ENCODE results near the gene GLUD1. TPM values are rescaled to one million over a fixed set of nuclear protein-coding genes. Genes with fewer than 3 reads are reported as not detected.

Gene GLUD1
- total RNA-seq, 1 experiment from 2014 or later: 275 TPM

DNA sequence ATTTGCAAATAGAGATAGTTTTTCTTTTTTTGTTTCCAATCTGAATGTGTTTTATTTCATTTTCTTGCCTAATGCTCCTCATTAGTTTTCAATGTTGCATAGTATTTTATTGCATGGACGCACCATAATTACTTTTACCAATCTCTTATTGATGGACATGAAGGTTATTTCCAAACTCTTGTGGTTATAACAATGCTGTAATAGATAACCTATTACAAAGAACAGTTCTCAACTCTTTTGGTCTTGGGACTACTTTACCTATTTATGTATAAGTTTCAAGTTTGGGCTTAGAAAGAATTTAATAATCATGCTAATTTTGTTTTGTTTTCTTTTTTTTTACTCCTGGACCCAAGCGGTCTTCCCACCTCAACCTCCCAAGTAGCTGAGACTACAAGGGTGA is 7.4 kb upstream of the GLUD1 start:
- no peak for DNase-seq (ENCODE audit: unreplicated experiment)
- Mint-ChIP-seq H3K36me3 (ENCODE audit: insufficient read depth, unreplicated experiment) (peaks cover 83% of the 10 kb centered on the region), H3K9me3 (ENCODE audit: unreplicated experiment) (no peaks in the 10 kb centered on the region), H3K4me1 (ENCODE audit: insufficient read depth, unreplicated experiment) (no peaks in the 10 kb centered on the region), H3K4me3 (ENCODE audit: unreplicated experiment) (no peak overlapping the region), H3K27ac (ENCODE audit: low read depth, unreplicated experiment) (no peak overlapping the region), H3K27me3 (ENCODE audit: insufficient read depth, unreplicated experiment) (no peaks in the 10 kb centered on the region)
- intact Hi-C loops (cut with micrococcal nuclease): no loop called here
- no TSS peak for BruUV-seq (replicated peaks)
- ChIA-PET CTCF (no interaction called here), POLR2A (interaction anchor here (0.7 kb wide), 1 partner anchor 9 kb away, joined by 3 read pairs; no protein-coding TSS in a partner anchor)
- no peak for TF ChIP-seq CTCF (IDR thresholded peaks at IDR 0.05; ENCODE audit: unreplicated experiment)

DNA sequence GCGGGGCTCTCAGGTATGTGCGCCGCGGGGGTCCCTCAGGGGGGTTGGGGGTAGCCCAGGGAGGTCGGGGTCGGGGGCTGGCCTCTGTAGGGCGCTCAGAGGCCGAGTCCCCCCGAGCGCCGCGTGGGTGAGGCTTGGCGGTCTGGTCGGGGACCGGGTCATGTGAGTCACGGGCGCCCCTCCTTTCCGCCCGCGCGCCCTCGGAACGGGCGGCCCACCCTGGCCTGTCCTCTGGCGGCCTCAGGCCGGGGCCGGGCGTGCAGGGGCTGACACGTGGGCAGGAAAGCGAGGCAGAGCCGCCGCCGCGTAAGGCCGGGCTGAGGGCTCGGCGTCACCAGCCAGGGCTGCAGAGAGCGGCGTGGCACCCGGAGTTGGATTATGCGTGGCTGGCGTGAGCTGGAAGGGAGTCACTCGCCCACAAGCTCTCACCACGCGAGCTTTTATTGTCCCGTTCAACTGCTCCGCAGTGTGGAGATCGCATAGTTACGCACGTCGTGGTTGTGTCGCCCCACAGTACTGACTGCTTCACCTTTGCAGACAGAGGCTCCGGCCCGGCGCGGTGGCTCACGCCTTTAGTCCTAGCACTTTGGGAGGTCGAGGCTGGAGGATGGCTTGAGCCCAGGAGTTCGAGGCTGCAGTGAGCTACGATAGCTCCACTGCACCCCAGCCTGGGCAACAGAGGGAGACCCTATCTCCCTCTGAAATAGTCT is 748 bp upstream of the GLUD1 start:
- CTCF ChIA-PET: interaction anchor here (0.6 to 1.5 kb wide), 6 partner anchors 11 to 157 kb away, joined by 3 to 5 read pairs (median 3); no protein-coding TSS in a partner anchor
- H3K27ac Mint-ChIP-seq (ENCODE audit: low read depth, unreplicated experiment): peak overlapping the region; percentile 51
- H3K27me3 Mint-ChIP-seq (ENCODE audit: insufficient read depth, unreplicated experiment): no peaks in the 10 kb centered on the region
- POLR2A ChIA-PET: interaction anchor here (0.6 to 7.1 kb wide), 12 partner anchors 11 to 340 kb away, joined by 3 to 202 read pairs (median 5); partner anchors contain the start of gene ADIRF
- BruUV-seq (replicated peaks): TSS peak; percentile 15
- intact Hi-C loops (cut with micrococcal nuclease): no loop called here
- no peak for TF ChIP-seq CTCF (IDR thresholded peaks at IDR 0.05; ENCODE audit: unreplicated experiment)
- peak overlapping the region; percentile 74 for H3K4me3 Mint-ChIP-seq (ENCODE audit: unreplicated experiment)
- H3K4me1 Mint-ChIP-seq (ENCODE audit: insufficient read depth, unreplicated experiment): peaks cover 16% of the 10 kb centered on the region
- DNase-seq (ENCODE audit: unreplicated experiment): peak; percentile 84
- peaks cover 50% of the 10 kb centered on the region for H3K36me3 Mint-ChIP-seq (ENCODE audit: insufficient read depth, unreplicated experiment)
- no peaks in the 10 kb centered on the region for H3K9me3 Mint-ChIP-seq (ENCODE audit: unreplicated experiment)

DNA sequence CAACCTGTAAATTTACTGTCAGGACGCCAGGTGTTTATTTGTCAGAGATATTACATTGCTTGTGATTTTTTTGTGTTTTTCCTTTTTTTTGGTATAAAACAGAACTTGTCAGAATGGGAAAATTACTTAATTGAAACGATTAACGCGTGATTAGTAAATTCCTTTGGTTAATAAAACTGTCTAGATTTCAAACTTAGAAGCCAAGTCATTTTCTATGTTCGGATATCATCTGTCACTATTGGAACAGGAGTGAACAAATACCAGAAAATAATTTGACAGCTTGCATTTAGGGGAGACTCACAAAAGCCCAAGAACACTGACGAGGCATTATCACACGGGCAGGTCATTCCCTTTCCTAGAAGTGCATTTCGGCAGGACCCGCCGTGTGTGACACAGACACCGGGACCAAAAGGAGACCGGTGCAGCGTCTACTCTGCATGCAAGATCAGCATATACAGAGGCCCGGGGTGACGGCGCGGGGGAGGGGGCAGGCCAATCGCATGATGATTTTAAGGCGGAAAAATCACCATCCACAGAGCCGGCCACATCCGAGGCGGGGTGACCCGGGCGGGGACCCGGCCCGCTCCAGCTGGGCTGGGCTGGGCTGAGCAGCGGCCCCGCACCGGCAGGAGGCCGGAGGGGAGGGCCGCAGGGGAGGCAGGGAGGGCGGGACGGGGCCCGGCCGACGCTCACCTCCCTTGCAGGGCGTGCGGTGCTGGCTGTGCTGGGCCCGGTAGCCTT is 841 bp downstream of the GLUD1 start:
- peak; percentile 56 for DNase-seq (ENCODE audit: unreplicated experiment)
- Mint-ChIP-seq H3K27me3 (ENCODE audit: insufficient read depth, unreplicated experiment) (no peaks in the 10 kb centered on the region), H3K36me3 (ENCODE audit: insufficient read depth, unreplicated experiment) (peaks cover 48% of the 10 kb centered on the region), H3K9me3 (ENCODE audit: unreplicated experiment) (no peaks in the 10 kb centered on the region), H3K27ac (ENCODE audit: low read depth, unreplicated experiment) (peak overlapping the region; percentile 61), H3K4me3 (ENCODE audit: unreplicated experiment) (peak overlapping the region; percentile 74), H3K4me1 (ENCODE audit: insufficient read depth, unreplicated experiment) (peaks cover 27% of the 10 kb centered on the region)
- ChIA-PET CTCF (interaction anchor here (0.6 to 3.1 kb wide), 3 partner anchors 11 to 154 kb away, joined by 3 to 21 read pairs (median 3); no protein-coding TSS in a partner anchor), POLR2A (interaction anchor here (0.6 to 7.1 kb wide), 21 partner anchors 10 to 572 kb away, joined by 3 to 202 read pairs (median 3); partner anchors contain the start of genes ADIRF, BMPR1A and WAPL)
- BruUV-seq (replicated peaks): TSS peak; percentile 44
- intact Hi-C loops (cut with micrococcal nuclease): loop anchor here (1.0 to 2.0 kb wide), 2 partner anchors 10 to 123 kb away; no protein-coding TSS in a partner anchor
- TF ChIP-seq CTCF (IDR thresholded peaks at IDR 0.05; ENCODE audit: unreplicated experiment): no peak
